ENCODE data around the gene DYNC1I2.

GRCh38 chr2:171706152-171706803 lies 19.0 kb downstream of the DYNC1I2 start:
- TF ChIP-seq POLR2A (IDR thresholded peaks at IDR 0.05; ENCODE audit: low read depth, low read length) (no peak), CTCF (conservative IDR thresholded peaks at IDR 0.05; ENCODE audit: low read depth, low read length) (peak; percentile 51), BHLHE40 (IDR thresholded peaks at IDR 0.05; ENCODE audit: low read depth, low read length) (no peak), FOS (IDR thresholded peaks at IDR 0.05; ENCODE audit: low read depth, low read length) (no peak), CHD1 (IDR thresholded peaks at IDR 0.05; ENCODE audit: low read depth, low read length) (no peak), ELK1 (IDR thresholded peaks at IDR 0.05; ENCODE audit: borderline replicate concordance, low read depth, low read length) (no peak), RAD21 (IDR thresholded peaks at IDR 0.05; ENCODE audit: low read length) (peak; percentile 60), USF2 (IDR thresholded peaks at IDR 0.05; ENCODE audit: low read depth, low read length) (no peak)
